HG03520 (cell line): ENCODE data around the gene PIMREG.

Experiments used
- ATAC-seq: cut with Tn5 transposase; IDR thresholded peaks from one replicate; pipeline ENCODE4 v1.9.1; 2021; ENCODE audit warnings: mild to moderate bottlenecking, moderate library complexity; ENCODE audit not compliant: unreplicated experiment

Gene PIMREG

DNA sequence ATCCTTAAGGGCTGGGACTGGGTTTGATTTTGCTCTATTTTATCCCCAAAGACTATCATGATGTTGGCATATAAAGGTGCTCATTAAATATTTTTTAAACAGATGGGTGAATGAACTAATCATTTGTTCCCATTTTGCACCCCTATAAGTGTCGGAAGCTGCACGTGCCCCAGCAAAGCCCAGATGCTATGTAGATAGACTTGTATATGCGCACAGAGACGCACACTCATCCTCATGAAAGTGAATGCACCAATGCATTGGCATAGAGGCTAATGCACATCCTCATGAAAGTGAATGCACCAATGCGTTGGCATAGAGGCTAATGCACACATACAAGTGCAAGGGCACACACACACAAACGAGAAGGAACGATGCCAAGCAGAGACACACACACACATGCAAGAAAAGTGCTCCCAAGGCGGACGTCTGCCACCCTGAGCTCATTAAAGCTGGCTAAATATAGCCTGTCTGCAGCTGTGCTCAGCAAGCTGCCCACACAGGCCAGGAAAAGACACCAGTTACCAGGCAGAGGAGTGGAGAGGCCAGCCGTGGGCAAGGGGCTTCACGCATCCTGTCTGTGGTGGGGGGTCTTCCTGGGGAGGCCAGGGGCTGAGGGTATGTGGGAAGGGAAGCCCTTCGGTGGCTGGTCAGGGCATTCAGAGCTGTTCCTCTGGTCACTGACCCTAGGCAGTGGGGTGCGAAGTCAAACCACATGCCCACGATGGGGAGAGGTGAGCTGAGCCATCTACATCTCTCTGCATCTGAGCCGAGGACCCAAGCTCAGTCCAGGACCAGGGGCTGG lies 52.6 kb downstream of the PIMREG start:
- no peak for ATAC-seq

DNA sequence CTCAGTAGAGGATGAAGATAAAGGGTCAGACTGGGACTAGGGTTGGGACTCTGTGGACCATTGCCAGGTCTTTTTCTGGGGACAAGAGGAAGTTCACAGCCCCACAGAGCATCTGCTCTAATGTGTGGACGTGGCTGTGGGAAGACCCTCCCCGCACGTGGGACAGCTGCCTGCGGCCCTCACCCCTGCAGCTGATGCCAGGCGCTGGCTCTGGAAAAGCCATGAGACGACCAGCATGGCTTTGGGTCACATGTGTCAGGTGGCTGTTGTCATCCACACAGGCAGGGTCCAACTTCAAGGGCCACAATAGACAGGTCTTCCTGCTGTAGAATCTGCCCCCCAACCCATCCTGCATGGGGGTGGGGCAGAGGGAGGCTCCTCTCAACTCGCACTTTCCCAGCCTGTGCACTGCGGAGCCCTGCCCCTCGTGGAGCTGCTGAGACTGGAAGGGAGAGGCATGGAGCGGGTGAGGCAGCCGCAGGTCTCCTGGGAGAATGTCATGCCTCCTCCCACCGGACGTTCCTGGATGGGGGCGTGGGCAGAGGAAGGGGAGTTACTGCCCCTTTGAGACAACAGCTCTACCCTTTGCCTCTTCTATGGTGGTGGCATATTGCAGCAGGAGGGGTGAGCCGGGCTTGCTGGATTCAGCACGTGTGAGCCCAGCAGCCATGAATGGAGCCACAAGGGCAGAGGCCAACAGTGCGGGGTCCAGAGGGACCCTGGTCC lies 53.4 kb downstream of the PIMREG start:
- no peak for ATAC-seq

DNA sequence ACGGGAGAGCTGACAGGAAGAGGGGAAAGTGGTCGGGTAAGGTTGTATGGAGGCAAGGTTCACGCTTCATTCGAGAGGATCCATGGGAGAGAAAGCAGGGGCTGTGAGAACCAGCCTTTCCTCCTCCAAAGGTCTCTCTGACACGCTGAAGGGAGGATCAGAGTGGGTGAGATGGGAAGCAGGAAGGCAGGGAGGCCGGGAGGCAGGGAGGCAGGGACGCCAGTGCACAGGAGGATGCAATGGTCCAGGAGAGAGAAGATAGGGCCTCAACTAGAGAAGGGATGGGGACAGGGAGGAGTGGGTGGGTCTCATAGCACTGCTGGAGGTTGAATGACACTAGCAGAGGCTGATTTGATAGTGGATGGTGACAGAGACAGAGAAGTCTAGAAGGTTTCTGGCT lies 54.1 kb downstream of the PIMREG start:
- no peak for ATAC-seq

DNA sequence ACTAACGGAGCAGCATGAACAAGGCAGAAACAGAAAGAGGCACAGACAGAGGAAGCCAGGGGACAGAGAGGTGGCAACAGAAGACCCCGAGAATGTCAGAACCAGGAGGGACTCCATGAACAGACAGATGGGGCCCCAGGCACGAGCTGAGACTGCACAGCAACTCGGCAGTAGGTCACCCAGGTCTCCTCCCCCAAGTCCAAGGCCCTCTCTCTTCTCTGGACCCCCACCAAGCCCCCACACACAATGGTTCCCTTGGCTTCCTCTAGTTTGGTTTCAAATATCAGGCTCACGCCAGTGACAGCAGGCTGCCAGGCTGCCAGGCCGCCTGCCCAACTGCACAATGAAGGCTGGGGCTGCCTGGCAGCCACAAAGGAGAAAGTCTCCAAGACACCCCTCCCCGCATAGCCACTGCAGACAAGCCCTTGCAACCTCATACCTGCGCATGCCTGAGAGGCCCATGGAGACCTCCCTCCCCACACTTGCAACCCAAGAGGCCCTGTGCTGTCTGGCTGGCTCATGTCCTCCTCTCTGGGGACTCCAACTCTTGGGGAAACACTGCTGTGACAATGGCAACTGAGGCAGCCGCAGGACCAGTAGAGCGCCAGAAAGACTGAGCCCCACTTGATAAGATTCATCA lies 54.8 kb downstream of the PIMREG start:
- no peak for ATAC-seq
